ENCODE measurements around the gene NT5C3A.

DNA sequence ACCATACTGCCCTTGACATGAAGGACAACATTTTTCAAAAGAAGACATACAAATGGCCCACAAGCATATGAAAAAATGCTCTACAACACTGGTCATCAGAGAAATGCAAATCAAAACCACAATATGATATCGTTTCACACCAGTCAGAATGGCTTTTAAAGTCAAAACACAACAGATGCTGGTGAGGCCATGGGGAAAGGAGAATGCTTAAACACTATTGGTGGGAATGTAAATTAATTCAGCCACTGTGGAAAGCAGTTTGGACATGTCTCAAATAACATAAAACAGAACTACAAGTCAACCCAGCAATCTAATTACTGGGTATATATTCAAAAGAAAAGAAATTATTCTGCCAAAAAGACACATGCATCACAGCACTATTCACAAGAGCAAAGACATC lies 4.2 kb upstream of the NT5C3A start:
- TF ChIP-seq CTCF (IDR thresholded peaks at IDR 0.05): no peak
- TF ChIP-seq POLR2A (IDR thresholded peaks at IDR 0.05): no peak

Data from body of pancreas (tissue), 4 donors.